ENCODE data around the gene REG1B. TPM values are rescaled to one million over a fixed set of nuclear protein-coding genes. Genes with fewer than 3 reads are reported as not detected.

REG1B gene
- polyA plus RNA-seq, 3 donors: not detected

GRCh38 chr2:79039944-79040343, 47.8 kb downstream of the REG1B start:
- WGBS (ENCODE audit: insufficient coverage): 86% methylated on average over 1 of the region's 3 CpGs
- H3K27me3 ChIP-seq (ENCODE audit: control insufficient read depth in 2 of 2, insufficient read depth in 2 of 2, low read length in 2 of 2): no peaks in the 10 kb centered on the region
- Mint-ChIP-seq H3K27ac (no peak overlapping the region), H3K4me1 (no peaks in the 10 kb centered on the region), H3K4me3 (no peak overlapping the region), H3K9me3 (no peaks in the 10 kb centered on the region), H3K36me3 (no peaks in the 10 kb centered on the region), H3K27me3 (ENCODE audit: low read depth in 3 of 3) (peaks cover 0 to 2% (median 0%) of the 10 kb centered on the region in 3 donors)
- no peak for TF ChIP-seq CTCF (IDR thresholded peaks at IDR 0.05)
- H3K9me3 ChIP-seq (replicated peaks in 1 of 2; ENCODE audit: control insufficient read depth in 1 of 2, insufficient read depth in 1 of 2, low read length in 2 of 2): no peaks in the 10 kb centered on the region
- no peaks in the 10 kb centered on the region for H4K20me1 ChIP-seq (ENCODE audit: insufficient read depth, low read length)
- no peak overlapping the region for H3K9ac ChIP-seq (ENCODE audit: insufficient read depth, low read length, poor library complexity, severe bottlenecking)
- no peak overlapping the region for H3K27ac ChIP-seq (ENCODE audit: low read depth in 1 of 2, low read length in 2 of 2)
- no peak for DNase-seq
- H3K79me2 ChIP-seq (ENCODE audit: insufficient read depth, low read length): no peaks in the 10 kb centered on the region
- H3K4me2 ChIP-seq (replicated peaks; ENCODE audit: extremely low read depth, low read length, poor library complexity, severe bottlenecking): no peak overlapping the region
- H3K4me1 ChIP-seq (ENCODE audit: control insufficient read depth in 1 of 2, insufficient read depth in 2 of 2, low read length in 2 of 2): no peaks in the 10 kb centered on the region
- H3K4me3 ChIP-seq (replicated peaks in 1 of 3; ENCODE audit: low read depth in 2 of 3, low read length in 3 of 3): no peak overlapping the region
- no peak overlapping the region for H2AFZ ChIP-seq (ENCODE audit: insufficient read depth, low read depth, low read length, poor library complexity, severe bottlenecking)
- H3K36me3 ChIP-seq (replicated peaks in 1 of 2; ENCODE audit: control insufficient read depth in 1 of 2, insufficient read depth in 2 of 2, low read length in 2 of 2): no peaks in the 10 kb centered on the region
- intact Hi-C loops (cut with micrococcal nuclease): no loop called here

Other genes starting within 250 kb of the REG1B start
- not detected for gene REG3G, start 62.3 kb downstream of the REG1B start, polyA plus RNA-seq
- gene REG1A, start 32.5 kb upstream of the REG1B start, polyA plus RNA-seq: not detected
- not detected for gene REG3A, start 71.8 kb upstream of the REG1B start, polyA plus RNA-seq

All from CD14-positive monocyte (primary cell).